Neuronal stem cell (in vitro differentiated cells): ENCODE results near the gene PDCD4.

Experiments used
- DNase-seq: peaks from one replicate; pipeline ENCODE4 v3.0.0-alpha.2; 2013; ENCODE audit warnings: low spot score
- H2AFZ ChIP-seq: one replicate; pipeline ENCODE4 v1.6.1; 2013; ENCODE audit warnings: mild to moderate bottlenecking, low read length, inconsistent platforms
- H2AK5ac ChIP-seq: 2 replicates; pipeline ENCODE4 v1.6.1; 2013; ENCODE audit warnings: low read depth, mild to moderate bottlenecking, inconsistent platforms, low read length, moderate library complexity, mixed read lengths
- H2BK120ac ChIP-seq: 2 replicates; pipeline ENCODE4 v1.6.1; 2013; ENCODE audit warnings: low read depth, mild to moderate bottlenecking, inconsistent platforms, low read length, moderate library complexity, mixed read lengths
- H2BK12ac ChIP-seq: one replicate; pipeline ENCODE4 v1.6.1; 2013; ENCODE audit warnings: low read length, inconsistent platforms
- H2BK15ac ChIP-seq: 2 replicates; pipeline ENCODE4 v1.6.1; 2013; ENCODE audit warnings: mild to moderate bottlenecking, low read length, inconsistent platforms, mixed read lengths
- H2BK5ac ChIP-seq: one replicate; pipeline ENCODE4 v1.6.1; 2013; ENCODE audit warnings: inconsistent platforms, mild to moderate bottlenecking, low read length, moderate library complexity
- H3K14ac ChIP-seq: one replicate; pipeline ENCODE4 v1.6.1; 2013; ENCODE audit warnings: low read length, inconsistent platforms
- H3K18ac ChIP-seq: 2 replicates; pipeline ENCODE4 v1.6.1; 2013; ENCODE audit warnings: low read length, inconsistent platforms
- H3K23ac ChIP-seq: 2 replicates; pipeline ENCODE4 v1.6.1; 2013; ENCODE audit warnings: low read depth, mild to moderate bottlenecking, mixed read lengths, low read length, inconsistent platforms; ENCODE audit not compliant: poor library complexity
- H3K27ac ChIP-seq: replicated peaks from 3 replicates; pipeline ENCODE4 v1.5.1; 2013; ENCODE audit warnings: low read length, inconsistent platforms
- H3K27me3 ChIP-seq, 3 experiments: 2 replicates each; pipeline ENCODE4 v1.6.1; 2013; ENCODE audit warnings: low read length in 3 of 3, mild to moderate bottlenecking in 2 of 3, inconsistent platforms in 1 of 3, low read depth in 1 of 3, mixed read lengths in 1 of 3, moderate library complexity in 1 of 3; ENCODE audit not compliant: control insufficient read depth in 3 of 3, insufficient read depth in 3 of 3
- H3K36me3 ChIP-seq, 2 donors: replicated peaks in 1 of 2; 2 replicates each; pipeline ENCODE4 v1.6.1; 2013; ENCODE audit warnings: low read length in 2 of 2; ENCODE audit not compliant: control insufficient read depth in 2 of 2, insufficient read depth in 2 of 2
- H3K4ac ChIP-seq: 2 replicates; pipeline ENCODE4 v1.6.1; 2013; ENCODE audit warnings: inconsistent platforms, mild to moderate bottlenecking, low read length, moderate library complexity
- H3K4me1 ChIP-seq, 2 donors: 1 replicate in 1 of 2; 2 replicates in 1 of 2; pipeline ENCODE4 v1.6.1; 2013; ENCODE audit warnings: low read length in 2 of 2, low read depth in 1 of 2; ENCODE audit not compliant: control insufficient read depth in 2 of 2, insufficient read depth in 1 of 2
- H3K4me2 ChIP-seq: one replicate; pipeline ENCODE4 v1.6.1; 2013; ENCODE audit warnings: mild to moderate bottlenecking, low read length, inconsistent platforms; ENCODE audit not compliant: insufficient read depth, poor library complexity, severe bottlenecking
- H3K4me3 ChIP-seq, 2 donors: 2 replicates each; pipeline ENCODE4 v1.5.1; 2013; ENCODE audit warnings: low read length in 2 of 2, mild to moderate bottlenecking in 2 of 2, inconsistent platforms in 1 of 2, moderate library complexity in 1 of 2
- H3K79me1 ChIP-seq: one replicate; pipeline ENCODE4 v1.6.1; 2013; ENCODE audit warnings: low read depth, mild to moderate bottlenecking, inconsistent platforms, low read length, moderate library complexity
- H3K9ac ChIP-seq: one replicate; pipeline ENCODE4 v1.6.1; 2013; ENCODE audit warnings: mild to moderate bottlenecking, low read depth, low read length, inconsistent platforms; ENCODE audit not compliant: poor library complexity
- H3K9me3 ChIP-seq, 2 donors: replicated peaks in 1 of 2; 2 replicates each; pipeline versions ENCODE3 to v1.6.1; 2013; ENCODE audit warnings: low read length in 2 of 2, mild to moderate bottlenecking in 2 of 2, inconsistent platforms in 1 of 2, low read depth in 1 of 2, mixed read lengths in 1 of 2, moderate library complexity in 1 of 2; ENCODE audit not compliant: control insufficient read depth in 2 of 2, insufficient read depth in 1 of 2
- H4K8ac ChIP-seq: one replicate; pipeline ENCODE4 v1.6.1; 2013; ENCODE audit warnings: low read depth, mild to moderate bottlenecking, inconsistent platforms, low read length, moderate library complexity
- H4K91ac ChIP-seq: one replicate; pipeline ENCODE4 v1.6.1; 2013; ENCODE audit warnings: low read length, low read depth, mild to moderate bottlenecking, inconsistent platforms; ENCODE audit not compliant: poor library complexity
- WGBS, 2 donors: extraction: QIAGEN DNeasy Blood & Tissue Kit; methylation state at CpG; one replicate each; pipeline ENCODE4 v1.1.7; 2013; ENCODE audit warnings: missing lambda C conversion rate in 2 of 2, mixed read lengths in 1 of 2; ENCODE audit not compliant: insufficient read length in 2 of 2, insufficient replicate concordance in 1 of 2; ENCODE audit errors: extremely low coverage in 2 of 2; 5-methylcytosine and 5-hydroxymethylcytosine counted together

The PDCD4 gene

DNA sequence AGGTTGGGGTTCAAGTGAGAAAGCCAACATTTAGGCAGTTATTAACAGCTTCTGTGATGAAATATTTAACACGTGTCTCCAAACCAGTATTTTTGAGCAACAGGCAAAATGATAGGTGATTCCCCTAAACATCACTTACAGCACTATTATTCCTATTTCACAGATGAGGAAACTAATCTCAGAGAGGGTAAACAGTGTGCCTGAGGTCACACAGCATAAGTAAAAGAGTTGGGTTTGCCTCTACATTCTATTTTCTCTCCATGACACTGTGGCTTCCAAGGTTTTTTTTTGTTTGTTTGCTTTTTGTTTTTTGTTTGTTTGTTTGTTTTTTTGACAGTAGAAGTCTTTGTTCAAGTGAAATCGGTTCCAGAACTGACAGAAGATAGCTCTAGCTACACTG is 43.2 kb upstream of the PDCD4 start:
- H3K18ac ChIP-seq = peak overlapping the region; percentile 79
- H4K91ac ChIP-seq = no peak overlapping the region
- no peak overlapping the region for H3K14ac ChIP-seq
- no peak overlapping the region for H3K4me2 ChIP-seq
- H2BK12ac ChIP-seq = no peak overlapping the region
- H3K79me1 ChIP-seq = no peaks in the 10 kb centered on the region
- H2BK15ac ChIP-seq = peak overlapping the region; percentile 98
- H3K4me3 ChIP-seq = no peak overlapping the region
- no peak for DNase-seq
- no peak overlapping the region for H4K8ac ChIP-seq
- H3K27ac ChIP-seq = no peak overlapping the region
- H3K36me3 ChIP-seq = no peaks in the 10 kb centered on the region
- peaks cover 24 to 36% of the 10 kb centered on the region in 2 donors for H3K4me1 ChIP-seq
- H2BK5ac ChIP-seq = no peak overlapping the region
- H3K23ac ChIP-seq = no peak overlapping the region
- no CpG with 5 or more reads among the region's 2 CpGs for WGBS, 2 donors
- H3K4ac ChIP-seq = no peak overlapping the region
- H3K27me3 ChIP-seq = no peaks in the 10 kb centered on the region
- H3K9ac ChIP-seq = no peak overlapping the region
- no peak overlapping the region for H2BK120ac ChIP-seq
- H2AFZ ChIP-seq = no peak overlapping the region
- no peak overlapping the region for H2AK5ac ChIP-seq
- no peaks in the 10 kb centered on the region for H3K9me3 ChIP-seq

GRCh38 chr10:110829721-110830410 is 41.9 kb upstream of the PDCD4 start:
- no peak overlapping the region for H3K4me2 ChIP-seq
- no peak overlapping the region for H2BK5ac ChIP-seq
- peaks cover 28 to 40% of the 10 kb centered on the region in 2 donors for H3K4me1 ChIP-seq
- no peak overlapping the region for H4K8ac ChIP-seq
- peak overlapping the region; percentile 61 for H2AFZ ChIP-seq
- H3K27ac ChIP-seq = no peak overlapping the region
- WGBS, 2 donors = no CpG with 5 or more reads among the region's 11 CpGs
- no peak overlapping the region for H3K9ac ChIP-seq
- H4K91ac ChIP-seq = no peak overlapping the region
- no peak overlapping the region for H2AK5ac ChIP-seq
- H3K79me1 ChIP-seq = no peaks in the 10 kb centered on the region
- no peak overlapping the region for H3K4ac ChIP-seq
- H3K14ac ChIP-seq = no peak overlapping the region
- DNase-seq = no peak
- no peak overlapping the region for H3K23ac ChIP-seq
- H2BK120ac ChIP-seq = no peak overlapping the region
- H3K9me3 ChIP-seq = no peaks in the 10 kb centered on the region
- H3K27me3 ChIP-seq = no peaks in the 10 kb centered on the region
- peak overlapping the region; percentile 92 for H3K18ac ChIP-seq
- H2BK15ac ChIP-seq = peak overlapping the region; percentile 98
- no peaks in the 10 kb centered on the region for H3K36me3 ChIP-seq
- no peak overlapping the region for H2BK12ac ChIP-seq
- no peak overlapping the region for H3K4me3 ChIP-seq

GRCh38 chr10:110833234-110833940 is 38.3 kb upstream of the PDCD4 start:
- no peak overlapping the region for H3K27ac ChIP-seq
- no peak overlapping the region for H2BK120ac ChIP-seq
- H3K18ac ChIP-seq = peak overlapping the region; percentile 71
- H3K27me3 ChIP-seq = no peaks in the 10 kb centered on the region
- peak overlapping the region; percentile 85 for H2AK5ac ChIP-seq
- no peak overlapping the region for H2BK12ac ChIP-seq
- H3K14ac ChIP-seq = no peak overlapping the region
- H3K4ac ChIP-seq = no peak overlapping the region
- no peak overlapping the region for H4K8ac ChIP-seq
- WGBS, 2 donors = no CpG with 5 or more reads among the region's 13 CpGs
- no peaks in the 10 kb centered on the region for H3K79me1 ChIP-seq
- no peak overlapping the region for H3K4me3 ChIP-seq
- peak overlapping the region; percentile 71 for H2AFZ ChIP-seq
- no peak overlapping the region for H3K23ac ChIP-seq
- peaks cover 0 to 1% of the 10 kb centered on the region in 2 donors for H3K9me3 ChIP-seq
- H3K4me2 ChIP-seq = no peak overlapping the region
- H4K91ac ChIP-seq = no peak overlapping the region
- H3K4me1 ChIP-seq = peaks cover 32 to 45% of the 10 kb centered on the region in 2 donors
- H2BK5ac ChIP-seq = no peak overlapping the region
- no peaks in the 10 kb centered on the region for H3K36me3 ChIP-seq
- no peak for DNase-seq
- H3K9ac ChIP-seq = no peak overlapping the region
- peak overlapping the region; percentile 72 for H2BK15ac ChIP-seq

GRCh38 chr10:110833941-110834628 is 37.6 kb upstream of the PDCD4 start:
- Histone ChIP-seq H3K18ac (peak overlapping the region; percentile 89), H3K36me3 (no peaks in the 10 kb centered on the region), H2BK12ac (no peak overlapping the region), H3K9me3 (peaks cover 0 to 1% of the 10 kb centered on the region in 2 donors), H3K4ac (no peak overlapping the region), H2BK5ac (no peak overlapping the region), H3K79me1 (no peaks in the 10 kb centered on the region), H3K27me3 (no peaks in the 10 kb centered on the region), H4K8ac (no peak overlapping the region), H3K27ac (peak overlapping the region; percentile 37), H2AFZ (peak overlapping the region; percentile 71), H3K9ac (no peak overlapping the region), H3K4me1 (peaks cover 29 to 44% of the 10 kb centered on the region in 2 donors), H3K23ac (no peak overlapping the region), H3K14ac (no peak overlapping the region), H2BK120ac (peak overlapping the region; percentile 11), H3K4me2 (no peak overlapping the region), H2BK15ac (peak overlapping the region; percentile 72), H4K91ac (no peak overlapping the region), H3K4me3 (no peak overlapping the region), H2AK5ac (peak overlapping the region; percentile 85)
- DNase-seq = no peak
- WGBS, 2 donors = no CpG with 5 or more reads among the region's 14 CpGs
